Neural cell (in vitro differentiated cells): ENCODE data around the gene OR3A3. TPM values are rescaled to one million over a fixed set of nuclear protein-coding genes. Genes with fewer than 3 reads are reported as not detected.

ENCODE experiments used
- H2AFZ ChIP-seq: fragments of 200-600, 300-800 bp; sonication (generic), shearing (Covaris generic); 2 replicates; pipeline ENCODE4 v1.6.0; 2014; ENCODE audit warnings: low read depth, mild to moderate bottlenecking, antibody characterized with exemption, low read length, moderate library complexity
- H3F3A ChIP-seq: fragments of 200-600 bp; shearing (Covaris generic); 2 replicates; pipeline ENCODE4 v1.6.1; 2016; ENCODE audit warnings: mild to moderate bottlenecking, moderate library complexity, mixed read lengths, antibody characterized with exemption, low read length; ENCODE audit not compliant: insufficient read depth, poor library complexity, severe bottlenecking
- H3K27ac ChIP-seq: fragments of 200-600, 300-800 bp; sonication (generic), shearing (Covaris generic); 2 replicates; pipeline ENCODE4 v1.5.1; 2014; ENCODE audit warnings: mild to moderate bottlenecking, low read length, moderate library complexity
- H3K27me3 ChIP-seq: fragments of 300-800, 200-600 bp; sonication (generic), shearing (Covaris generic); 2 replicates; pipeline ENCODE4 v1.6.0; 2014; ENCODE audit warnings: mild to moderate bottlenecking, low read depth, low read length, moderate library complexity; ENCODE audit not compliant: insufficient read depth
- H3K36me3 ChIP-seq: fragments of 300-800, 200-600 bp; sonication (generic), shearing (Covaris generic); 2 replicates; pipeline ENCODE4 v1.5.1; 2014; ENCODE audit warnings: mild to moderate bottlenecking, antibody characterized with exemption, low read length, moderate library complexity; ENCODE audit not compliant: insufficient read depth
- H3K4me2 ChIP-seq: fragments of 300-800, 200-600 bp; sonication (generic), shearing (Covaris generic); 2 replicates; pipeline ENCODE4 v1.6.0; 2014; ENCODE audit warnings: mild to moderate bottlenecking, low read length
- H3K4me3 ChIP-seq: fragments of 300-800, 200-600 bp; sonication (generic), shearing (Covaris generic); 2 replicates; pipeline ENCODE4 v1.5.1; 2014; ENCODE audit warnings: mild to moderate bottlenecking, low read length, moderate library complexity
- H3K79me2 ChIP-seq: fragments of 200-600 bp; shearing (Covaris generic); replicated peaks from 2 replicates; pipeline ENCODE4 v1.6.0; 2014; ENCODE audit warnings: mild to moderate bottlenecking, low read length, moderate library complexity; ENCODE audit not compliant: insufficient read depth
- H3K9ac ChIP-seq: fragments of 300-800, 200-600 bp; sonication (generic), shearing (Covaris generic); 2 replicates; pipeline ENCODE4 v1.6.1; 2016; ENCODE audit warnings: mild to moderate bottlenecking, low read length, mixed read lengths
- H3K9me2 ChIP-seq: fragments of 200-600 bp; shearing (Covaris generic); 2 replicates; pipeline ENCODE4 v1.6.1; 2016; ENCODE audit warnings: mild to moderate bottlenecking, low read length, mixed read lengths; ENCODE audit not compliant: insufficient read depth
- H3K9me3 ChIP-seq: fragments of 200-600, 300-800 bp; sonication (generic), shearing (Covaris generic); 2 replicates; pipeline ENCODE4 v1.6.1; 2016; ENCODE audit warnings: mild to moderate bottlenecking, mixed run types, low read length, moderate library complexity, mixed read lengths
- H4K20me1 ChIP-seq: fragments of 200-600 bp; shearing (Covaris generic); 2 replicates; pipeline ENCODE4 v1.6.1; 2016; ENCODE audit warnings: mild to moderate bottlenecking, mixed run types; ENCODE audit not compliant: insufficient read depth
- EP300 ChIP-seq: fragments of 450-650 bp; conservative IDR thresholded peaks from 2 replicates; pipeline ENCODE4 v1.6.1; 2014; ENCODE audit warnings: antibody characterized with exemption, mild to moderate bottlenecking, moderate library complexity; ENCODE audit not compliant: poor library complexity, severe bottlenecking
- EZH2 ChIP-seq: fragments of 200-600, 300-800 bp; shearing (Covaris generic), sonication (generic); IDR thresholded peaks from 2 replicates; pipeline ENCODE4 v1.6.1; 2014; ENCODE audit warnings: antibody characterized with exemption, low read length, borderline replicate concordance, mild to moderate bottlenecking; ENCODE audit not compliant: insufficient read depth, poor library complexity, severe bottlenecking
- MXI1 ChIP-seq: fragments of 450-650 bp; conservative IDR thresholded peaks from 2 replicates; pipeline ENCODE4 v1.6.1; 2014; ENCODE audit warnings: antibody characterized with exemption, mild to moderate bottlenecking; ENCODE audit not compliant: poor library complexity, severe bottlenecking
- POLR2AphosphoS5 ChIP-seq: IDR thresholded peaks from 2 replicates; pipeline ENCODE4 v1.6.1; 2012
- RAD21 ChIP-seq: fragments of 450-650 bp; conservative IDR thresholded peaks from 2 replicates; pipeline ENCODE4 v1.6.1; 2014; ENCODE audit warnings: antibody characterized with exemption, mild to moderate bottlenecking, moderate library complexity
- SMC3 ChIP-seq: fragments of 450-650 bp; conservative IDR thresholded peaks from 2 replicates; pipeline ENCODE4 v1.6.1; 2014; ENCODE audit warnings: antibody characterized with exemption, mild to moderate bottlenecking, moderate library complexity; ENCODE audit not compliant: poor library complexity
- TAF1 ChIP-seq: IDR thresholded peaks from 2 replicates; pipeline ENCODE4 v1.6.1; 2012; ENCODE audit warnings: low read depth
- polyA plus RNA-seq: library from polyadenylated mRNA; depleted of rRNA; stranded (reverse); fragments of >200 nt; gene quantifications from 2 replicates; pipeline ENCODE4 v1.2.3, GENCODE V29; 2014
- TF ChIP-seq, protein P1 (sequence below): fragments of 450-650 bp; IDR thresholded peaks from 2 replicates; pipeline ENCODE4 v1.5.1; 2014; ENCODE audit warnings: antibody characterized with exemption, mild to moderate bottlenecking, moderate library complexity; ENCODE audit not compliant: poor library complexity, severe bottlenecking
- TF ChIP-seq, protein P2 (sequence below): IDR thresholded peaks from 2 replicates; pipeline ENCODE4 v1.6.1; 2012; ENCODE audit warnings: borderline replicate concordance

The OR3A3 gene
- polyA plus RNA-seq, 1 donor from 2014 or later: not detected

DNA sequence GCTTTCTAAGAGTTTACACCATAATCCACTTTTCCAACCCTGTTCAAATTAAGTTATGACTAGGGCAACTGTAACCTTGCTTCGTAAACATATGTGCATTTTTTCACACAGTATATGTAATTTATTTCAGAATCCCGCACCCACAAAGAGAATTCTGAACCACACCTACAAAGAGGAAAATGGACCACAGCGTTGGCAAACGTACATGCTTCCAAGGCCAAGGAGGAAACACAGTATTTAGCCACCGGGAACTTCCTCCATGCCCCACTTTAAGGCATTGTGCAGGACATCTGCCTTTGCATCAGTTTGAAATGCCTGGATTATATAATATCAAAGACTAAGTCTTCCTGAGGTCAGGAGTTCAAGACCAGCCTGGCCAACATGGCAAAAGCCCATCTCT, 58.4 kb downstream of the OR3A3 start:
- Histone ChIP-seq H3K9me3 (no peaks in the 10 kb centered on the region), H3K9ac (no peak overlapping the region), H3K27ac (no peak overlapping the region), H3K36me3 (no peaks in the 10 kb centered on the region), H3K4me2 (no peak overlapping the region), H2AFZ (no peak overlapping the region), H3F3A (no peaks in the 10 kb centered on the region), H3K27me3 (no peaks in the 10 kb centered on the region), H4K20me1 (no peaks in the 10 kb centered on the region), H3K9me2 (no peaks in the 10 kb centered on the region), H3K4me3 (no peak overlapping the region), H3K79me2 (no peaks in the 10 kb centered on the region)
- TF ChIP-seq MXI1 (no peak), EP300 (no peak), POLR2AphosphoS5 (no peak), SMC3 (no peak), EZH2 (no peak), TAF1 (no peak), RAD21 (no peak)
- TF ChIP-seq, protein P1, sequence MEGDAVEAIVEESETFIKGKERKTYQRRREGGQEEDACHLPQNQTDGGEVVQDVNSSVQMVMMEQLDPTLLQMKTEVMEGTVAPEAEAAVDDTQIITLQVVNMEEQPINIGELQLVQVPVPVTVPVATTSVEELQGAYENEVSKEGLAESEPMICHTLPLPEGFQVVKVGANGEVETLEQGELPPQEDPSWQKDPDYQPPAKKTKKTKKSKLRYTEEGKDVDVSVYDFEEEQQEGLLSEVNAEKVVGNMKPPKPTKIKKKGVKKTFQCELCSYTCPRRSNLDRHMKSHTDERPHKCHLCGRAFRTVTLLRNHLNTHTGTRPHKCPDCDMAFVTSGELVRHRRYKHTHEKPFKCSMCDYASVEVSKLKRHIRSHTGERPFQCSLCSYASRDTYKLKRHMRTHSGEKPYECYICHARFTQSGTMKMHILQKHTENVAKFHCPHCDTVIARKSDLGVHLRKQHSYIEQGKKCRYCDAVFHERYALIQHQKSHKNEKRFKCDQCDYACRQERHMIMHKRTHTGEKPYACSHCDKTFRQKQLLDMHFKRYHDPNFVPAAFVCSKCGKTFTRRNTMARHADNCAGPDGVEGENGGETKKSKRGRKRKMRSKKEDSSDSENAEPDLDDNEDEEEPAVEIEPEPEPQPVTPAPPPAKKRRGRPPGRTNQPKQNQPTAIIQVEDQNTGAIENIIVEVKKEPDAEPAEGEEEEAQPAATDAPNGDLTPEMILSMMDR: no peak
- TF ChIP-seq, protein P2, sequence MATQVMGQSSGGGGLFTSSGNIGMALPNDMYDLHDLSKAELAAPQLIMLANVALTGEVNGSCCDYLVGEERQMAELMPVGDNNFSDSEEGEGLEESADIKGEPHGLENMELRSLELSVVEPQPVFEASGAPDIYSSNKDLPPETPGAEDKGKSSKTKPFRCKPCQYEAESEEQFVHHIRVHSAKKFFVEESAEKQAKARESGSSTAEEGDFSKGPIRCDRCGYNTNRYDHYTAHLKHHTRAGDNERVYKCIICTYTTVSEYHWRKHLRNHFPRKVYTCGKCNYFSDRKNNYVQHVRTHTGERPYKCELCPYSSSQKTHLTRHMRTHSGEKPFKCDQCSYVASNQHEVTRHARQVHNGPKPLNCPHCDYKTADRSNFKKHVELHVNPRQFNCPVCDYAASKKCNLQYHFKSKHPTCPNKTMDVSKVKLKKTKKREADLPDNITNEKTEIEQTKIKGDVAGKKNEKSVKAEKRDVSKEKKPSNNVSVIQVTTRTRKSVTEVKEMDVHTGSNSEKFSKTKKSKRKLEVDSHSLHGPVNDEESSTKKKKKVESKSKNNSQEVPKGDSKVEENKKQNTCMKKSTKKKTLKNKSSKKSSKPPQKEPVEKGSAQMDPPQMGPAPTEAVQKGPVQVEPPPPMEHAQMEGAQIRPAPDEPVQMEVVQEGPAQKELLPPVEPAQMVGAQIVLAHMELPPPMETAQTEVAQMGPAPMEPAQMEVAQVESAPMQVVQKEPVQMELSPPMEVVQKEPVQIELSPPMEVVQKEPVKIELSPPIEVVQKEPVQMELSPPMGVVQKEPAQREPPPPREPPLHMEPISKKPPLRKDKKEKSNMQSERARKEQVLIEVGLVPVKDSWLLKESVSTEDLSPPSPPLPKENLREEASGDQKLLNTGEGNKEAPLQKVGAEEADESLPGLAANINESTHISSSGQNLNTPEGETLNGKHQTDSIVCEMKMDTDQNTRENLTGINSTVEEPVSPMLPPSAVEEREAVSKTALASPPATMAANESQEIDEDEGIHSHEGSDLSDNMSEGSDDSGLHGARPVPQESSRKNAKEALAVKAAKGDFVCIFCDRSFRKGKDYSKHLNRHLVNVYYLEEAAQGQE: no peak

DNA sequence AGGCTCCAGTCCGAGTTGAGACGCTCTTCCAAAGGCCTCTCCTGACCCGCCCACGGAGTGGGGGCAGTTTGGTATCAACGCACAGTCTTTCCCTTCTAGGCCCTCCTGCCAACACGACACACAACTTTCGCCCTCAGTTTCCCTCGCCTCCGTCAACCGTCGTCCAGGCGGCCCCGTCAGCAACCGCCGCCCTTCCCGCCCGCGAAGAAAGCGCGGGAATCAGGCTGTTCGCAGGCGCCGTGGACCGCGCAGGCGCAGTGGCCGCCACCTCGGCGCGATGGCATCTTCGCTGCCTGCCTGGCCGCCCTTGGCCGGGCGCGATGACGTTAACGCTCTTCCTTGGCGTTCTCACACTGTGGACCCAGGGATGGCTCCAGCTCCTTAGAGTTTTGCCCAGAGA, 60.4 kb downstream of the OR3A3 start, which contains the start of gene SPATA22:
Gene SPATA22, minus strand, starts transcription at position 221 of the 400 bp plus-strand sequence. CDS start 2,494 bp downstream, outside the sequence.
- H3K9me2 ChIP-seq: no peaks in the 10 kb centered on the region
- no peaks in the 10 kb centered on the region for H3F3A ChIP-seq
- no peaks in the 10 kb centered on the region for H3K9me3 ChIP-seq
- H3K9ac ChIP-seq: no peak within 1 kb of the TSS
- H3K36me3 ChIP-seq: no peaks in the 10 kb centered on the region
- H4K20me1 ChIP-seq: no peaks in the 10 kb centered on the region
- no peak within 1 kb of the TSS for H2AFZ ChIP-seq
- no peaks in the 10 kb centered on the region for H3K79me2 ChIP-seq
- no peak within 1 kb of the TSS for H3K4me3 ChIP-seq
- H3K27me3 ChIP-seq: no peaks in the 10 kb centered on the region
- no peak within 1 kb of the TSS for H3K4me2 ChIP-seq
- TF ChIP-seq, protein P1: no peak
- TF ChIP-seq POLR2AphosphoS5: no peak
- TF ChIP-seq EP300: no peak
- TF ChIP-seq, protein P2: no peak
- TF ChIP-seq RAD21: no peak
- no peak for TF ChIP-seq SMC3
- TF ChIP-seq MXI1: no peak
- no peak for TF ChIP-seq EZH2
- TF ChIP-seq TAF1: no peak
- no peak within 1 kb of the TSS for H3K27ac ChIP-seq
